GM12891 (cell line): ENCODE measurements around the gene NUMA1.

Source experiments
- PAX5 ChIP-seq: IDR thresholded peaks from 2 replicates; pipeline ENCODE4 v1.6.1; 2011; ENCODE audit warnings: low read length, moderate library complexity, mild to moderate bottlenecking; ENCODE audit not compliant: insufficient read depth, severe bottlenecking
- POLR2A ChIP-seq: IDR thresholded peaks from 2 replicates; pipeline ENCODE4 v1.6.1; 2011; ENCODE audit warnings: low read depth, low read length, control low read depth
- POLR2AphosphoS5 ChIP-seq: IDR thresholded peaks from 2 replicates; pipeline ENCODE4 v1.6.1; 2011; ENCODE audit warnings: low read depth, low read length, control low read depth
- POU2F2 ChIP-seq: IDR thresholded peaks from 2 replicates; pipeline ENCODE4 v1.6.1; 2011; ENCODE audit warnings: low read depth, mild to moderate bottlenecking, control low read depth, low read length, moderate library complexity
- TAF1 ChIP-seq: IDR thresholded peaks from 2 replicates; pipeline ENCODE4 v1.6.1; 2011; ENCODE audit warnings: low read depth, low read length, control low read depth

- no peak for TF ChIP-seq POLR2A
- TF ChIP-seq POLR2AphosphoS5: no peak
- TF ChIP-seq TAF1: no peak
- no peak for TF ChIP-seq PAX5
- no peak for TF ChIP-seq POU2F2
Observed at GRCh38 chr11:72070491-72070890, 9.9 kb downstream of the NUMA1 start.
